Neural cell (in vitro differentiated cells): Measurements from ENCODE around the gene METRN.
A peak's percentile ranks its signal among the peaks of the same experiment; 100 is the strongest.

ENCODE experiments used
- CTCF ChIP-seq: fragments of 450-650 bp; IDR thresholded peaks from 2 replicates; pipeline ENCODE4 v1.5.1; 2014; ENCODE audit warnings: antibody characterized with exemption, mild to moderate bottlenecking, moderate library complexity; ENCODE audit not compliant: poor library complexity, severe bottlenecking
- EP300 ChIP-seq: fragments of 450-650 bp; conservative IDR thresholded peaks from 2 replicates; pipeline ENCODE4 v1.6.1; 2014; ENCODE audit warnings: antibody characterized with exemption, mild to moderate bottlenecking, moderate library complexity; ENCODE audit not compliant: poor library complexity, severe bottlenecking
- EZH2 ChIP-seq: fragments of 200-600, 300-800 bp; shearing (Covaris generic), sonication (generic); IDR thresholded peaks from 2 replicates; pipeline ENCODE4 v1.6.1; 2014; ENCODE audit warnings: antibody characterized with exemption, low read length, borderline replicate concordance, mild to moderate bottlenecking; ENCODE audit not compliant: insufficient read depth, poor library complexity, severe bottlenecking
- MXI1 ChIP-seq: fragments of 450-650 bp; conservative IDR thresholded peaks from 2 replicates; pipeline ENCODE4 v1.6.1; 2014; ENCODE audit warnings: antibody characterized with exemption, mild to moderate bottlenecking; ENCODE audit not compliant: poor library complexity, severe bottlenecking
- POLR2AphosphoS5 ChIP-seq: IDR thresholded peaks from 2 replicates; pipeline ENCODE4 v1.6.1; 2012
- REST ChIP-seq: IDR thresholded peaks from 2 replicates; pipeline ENCODE4 v1.6.1; 2012; ENCODE audit warnings: borderline replicate concordance
- SMC3 ChIP-seq: fragments of 450-650 bp; conservative IDR thresholded peaks from 2 replicates; pipeline ENCODE4 v1.6.1; 2014; ENCODE audit warnings: antibody characterized with exemption, mild to moderate bottlenecking, moderate library complexity; ENCODE audit not compliant: poor library complexity
- TAF1 ChIP-seq: IDR thresholded peaks from 2 replicates; pipeline ENCODE4 v1.6.1; 2012; ENCODE audit warnings: low read depth

GRCh38 chr16:667780-668518 is 47.0 kb upstream of the METRN start, which contains the start of gene RHOT2:
- TF ChIP-seq CTCF (peak; percentile 98), EP300 (peak; percentile 61), EZH2 (no peak), MXI1 (peak; percentile 74), REST (no peak), TAF1 (no peak), POLR2AphosphoS5 (peak; percentile 89), SMC3 (peak; percentile 90)
